ENCODE measurements around the gene PTTG1IP2. TPM values are rescaled to one million over a fixed set of nuclear protein-coding genes. Genes with fewer than 3 reads are reported as not detected.

PTTG1IP2 gene
- total and polyA plus RNA-seq, 9 donors: not detected

GRCh38 chr7:90474284-90475210, 5.1 kb downstream of the PTTG1IP2 start:
- DNase-seq: no peak
- H3K27ac ChIP-seq (ENCODE audit: low read length): no peak overlapping the region
- H3K9me3 ChIP-seq (replicated peaks; ENCODE audit: control insufficient read depth, low read depth, low read length): no peaks in the 10 kb centered on the region
- WGBS (ENCODE audit: insufficient coverage): 75% methylated on average over 1 of the region's 2 CpGs
- H3K36me3 ChIP-seq (ENCODE audit: control insufficient read depth, insufficient read depth, low read length): no peaks in the 10 kb centered on the region
- no peak overlapping the region for H3K4me3 ChIP-seq (ENCODE audit: low read length)
- no peaks in the 10 kb centered on the region for H3K27me3 ChIP-seq (ENCODE audit: control insufficient read depth, insufficient read depth, low read length)
- no peaks in the 10 kb centered on the region for H3K4me1 ChIP-seq (ENCODE audit: control insufficient read depth, insufficient read depth, low read length)

GRCh38 chr7:90483251-90483650, 13.8 kb downstream of the PTTG1IP2 start:
- no peak for DNase-seq
- no peaks in the 10 kb centered on the region for H3K36me3 ChIP-seq (ENCODE audit: control insufficient read depth, insufficient read depth, low read length)
- no peaks in the 10 kb centered on the region for H3K9me3 ChIP-seq (replicated peaks; ENCODE audit: control insufficient read depth, low read depth, low read length)
- no peak overlapping the region for H3K27ac ChIP-seq (ENCODE audit: low read length)
- H3K4me3 ChIP-seq (ENCODE audit: low read length): no peak overlapping the region
- WGBS (ENCODE audit: insufficient coverage): 100% methylated on average over 1 of the region's 1 CpG
- no peaks in the 10 kb centered on the region for H3K27me3 ChIP-seq (ENCODE audit: control insufficient read depth, insufficient read depth, low read length)
- H3K4me1 ChIP-seq (ENCODE audit: control insufficient read depth, insufficient read depth, low read length): no peaks in the 10 kb centered on the region

- H3K27me3 ChIP-seq (ENCODE audit: control insufficient read depth, insufficient read depth, low read length): no peaks in the 10 kb centered on the region
- no peak overlapping the region for H3K27ac ChIP-seq (ENCODE audit: low read length)
- no peak overlapping the region for H3K4me3 ChIP-seq (ENCODE audit: low read length)
- no peaks in the 10 kb centered on the region for H3K36me3 ChIP-seq (ENCODE audit: control insufficient read depth, insufficient read depth, low read length)
- H3K9me3 ChIP-seq (replicated peaks; ENCODE audit: control insufficient read depth, low read depth, low read length): no peaks in the 10 kb centered on the region
- no peaks in the 10 kb centered on the region for H3K4me1 ChIP-seq (ENCODE audit: control insufficient read depth, insufficient read depth, low read length)
- DNase-seq: no peak
Measured at GRCh38 chr7:90484706-90485105, 15.3 kb downstream of the PTTG1IP2 start.

- Histone ChIP-seq H3K27me3 (ENCODE audit: control insufficient read depth, insufficient read depth, low read length) (no peaks in the 10 kb centered on the region), H3K27ac (ENCODE audit: low read length) (no peak overlapping the region), H3K4me1 (ENCODE audit: control insufficient read depth, insufficient read depth, low read length) (no peaks in the 10 kb centered on the region), H3K36me3 (ENCODE audit: control insufficient read depth, insufficient read depth, low read length) (no peaks in the 10 kb centered on the region), H3K9me3 (replicated peaks; ENCODE audit: control insufficient read depth, low read depth, low read length) (no peaks in the 10 kb centered on the region), H3K4me3 (ENCODE audit: low read length) (no peak overlapping the region)
- 100% methylated on average over 5 of the region's 6 CpGs for WGBS (ENCODE audit: insufficient coverage)
- no peak for DNase-seq
Measured at GRCh38 chr7:90485734-90486316, 16.4 kb downstream of the PTTG1IP2 start.

GRCh38 chr7:90487808-90488207, 18.4 kb downstream of the PTTG1IP2 start:
- no peaks in the 10 kb centered on the region for H3K9me3 ChIP-seq (replicated peaks; ENCODE audit: control insufficient read depth, low read depth, low read length)
- H3K27ac ChIP-seq (ENCODE audit: low read length): no peak overlapping the region
- DNase-seq: no peak
- WGBS (ENCODE audit: insufficient coverage): no CpG with 5 or more reads among the region's 2 CpGs
- H3K36me3 ChIP-seq (ENCODE audit: control insufficient read depth, insufficient read depth, low read length): no peaks in the 10 kb centered on the region
- no peaks in the 10 kb centered on the region for H3K4me1 ChIP-seq (ENCODE audit: control insufficient read depth, insufficient read depth, low read length)
- no peak overlapping the region for H3K4me3 ChIP-seq (ENCODE audit: low read length)
- no peaks in the 10 kb centered on the region for H3K27me3 ChIP-seq (ENCODE audit: control insufficient read depth, insufficient read depth, low read length)

GRCh38 chr7:90488220-90488619, 18.8 kb downstream of the PTTG1IP2 start:
- Histone ChIP-seq H3K9me3 (replicated peaks; ENCODE audit: control insufficient read depth, low read depth, low read length) (no peaks in the 10 kb centered on the region), H3K27me3 (ENCODE audit: control insufficient read depth, insufficient read depth, low read length) (no peaks in the 10 kb centered on the region), H3K27ac (ENCODE audit: low read length) (no peak overlapping the region), H3K4me3 (ENCODE audit: low read length) (no peak overlapping the region), H3K36me3 (ENCODE audit: control insufficient read depth, insufficient read depth, low read length) (no peaks in the 10 kb centered on the region), H3K4me1 (ENCODE audit: control insufficient read depth, insufficient read depth, low read length) (no peaks in the 10 kb centered on the region)
- no CpG with 5 or more reads among the region's 1 CpG for WGBS (ENCODE audit: insufficient coverage)
- no peak for DNase-seq

- no CpG with 5 or more reads among the region's 6 CpGs for WGBS (ENCODE audit: insufficient coverage)
- Histone ChIP-seq H3K9me3 (replicated peaks; ENCODE audit: control insufficient read depth, low read depth, low read length) (no peaks in the 10 kb centered on the region), H3K4me3 (ENCODE audit: low read length) (no peak overlapping the region), H3K27ac (ENCODE audit: low read length) (no peak overlapping the region), H3K36me3 (ENCODE audit: control insufficient read depth, insufficient read depth, low read length) (no peaks in the 10 kb centered on the region), H3K4me1 (ENCODE audit: control insufficient read depth, insufficient read depth, low read length) (no peaks in the 10 kb centered on the region), H3K27me3 (ENCODE audit: control insufficient read depth, insufficient read depth, low read length) (no peaks in the 10 kb centered on the region)
- no peak for DNase-seq
Measured at GRCh38 chr7:90492250-90492649, 22.8 kb downstream of the PTTG1IP2 start.

GRCh38 chr7:90495241-90495640, 25.8 kb downstream of the PTTG1IP2 start:
- DNase-seq: no peak
- Histone ChIP-seq H3K27ac (ENCODE audit: low read length) (no peak overlapping the region), H3K36me3 (ENCODE audit: control insufficient read depth, insufficient read depth, low read length) (no peaks in the 10 kb centered on the region), H3K4me3 (ENCODE audit: low read length) (no peak overlapping the region), H3K27me3 (ENCODE audit: control insufficient read depth, insufficient read depth, low read length) (no peaks in the 10 kb centered on the region), H3K4me1 (ENCODE audit: control insufficient read depth, insufficient read depth, low read length) (no peaks in the 10 kb centered on the region), H3K9me3 (replicated peaks; ENCODE audit: control insufficient read depth, low read depth, low read length) (no peaks in the 10 kb centered on the region)
- WGBS (ENCODE audit: insufficient coverage): no CpG with 5 or more reads among the region's 1 CpG

- Histone ChIP-seq H3K9me3 (replicated peaks; ENCODE audit: control insufficient read depth, low read depth, low read length) (no peaks in the 10 kb centered on the region), H3K27ac (ENCODE audit: low read length) (no peak overlapping the region), H3K4me1 (ENCODE audit: control insufficient read depth, insufficient read depth, low read length) (no peaks in the 10 kb centered on the region), H3K4me3 (ENCODE audit: low read length) (no peak overlapping the region), H3K27me3 (ENCODE audit: control insufficient read depth, insufficient read depth, low read length) (no peaks in the 10 kb centered on the region), H3K36me3 (ENCODE audit: control insufficient read depth, insufficient read depth, low read length) (no peaks in the 10 kb centered on the region)
- no peak for DNase-seq
- WGBS (ENCODE audit: insufficient coverage): no CpG with 5 or more reads among the region's 4 CpGs
Measured at GRCh38 chr7:90502539-90502938, 33.1 kb downstream of the PTTG1IP2 start.

- H3K9me3 ChIP-seq (replicated peaks; ENCODE audit: control insufficient read depth, low read depth, low read length): no peaks in the 10 kb centered on the region
- H3K36me3 ChIP-seq (ENCODE audit: control insufficient read depth, insufficient read depth, low read length): no peaks in the 10 kb centered on the region
- H3K27ac ChIP-seq (ENCODE audit: low read length): no peak overlapping the region
- H3K4me3 ChIP-seq (ENCODE audit: low read length): no peak overlapping the region
- DNase-seq: no peak
- no CpG with 5 or more reads among the region's 1 CpG for WGBS (ENCODE audit: insufficient coverage)
- H3K4me1 ChIP-seq (ENCODE audit: control insufficient read depth, insufficient read depth, low read length): no peaks in the 10 kb centered on the region
- H3K27me3 ChIP-seq (ENCODE audit: control insufficient read depth, insufficient read depth, low read length): no peaks in the 10 kb centered on the region
Measured at GRCh38 chr7:90503367-90503766, 33.9 kb downstream of the PTTG1IP2 start.
